SK-N-SH treated with all-trans-retinoic acid at 6 μM for 48 hours (cell line): Measurements from ENCODE around the gene HES3.

Source experiments
- ATAC-seq: fragments of 200-7000 bp; cut with Tn5 transposase; 3 replicates; pipeline ENCODE4 v1.9.1; 2020; ENCODE audit warnings: mild to moderate bottlenecking, moderate library complexity
- ARNTL ChIP-seq: fragments of 450-650 bp; formaldehyde crosslinking; IDR thresholded peaks from 2 replicates; pipeline ENCODE4 v1.5.0; 2020; ENCODE audit warnings: low read depth, mild to moderate bottlenecking, moderate library complexity, borderline replicate concordance
- BACH2 ChIP-seq: fragments of 250-450 bp; sonication (Bioruptor Pico); IDR thresholded peaks from 2 replicates; pipeline ENCODE4 v1.9.0; 2021; ENCODE audit warnings: mild to moderate bottlenecking, borderline replicate concordance
- CREB5 ChIP-seq: fragments of 250-450 bp; sonication (Bioruptor Pico); IDR thresholded peaks from 2 replicates; pipeline ENCODE4 v1.5.1; 2020; ENCODE audit warnings: low read depth, mild to moderate bottlenecking, moderate library complexity
- CSDC2 ChIP-seq: fragments of 250-450 bp; sonication (Bioruptor Pico); IDR thresholded peaks from 2 replicates; pipeline ENCODE4 v1.5.0; 2020; ENCODE audit warnings: mild to moderate bottlenecking, moderate library complexity
- CSRNP3 ChIP-seq: fragments of 250-450 bp; sonication (Bioruptor Pico); IDR thresholded peaks from 2 replicates; pipeline ENCODE4 v1.5.1; 2021; ENCODE audit warnings: mild to moderate bottlenecking, moderate library complexity
- ESRRG ChIP-seq: fragments of 250-450 bp; sonication (Bioruptor Pico); IDR thresholded peaks from 2 replicates; pipeline ENCODE4 v1.6.1; 2021; ENCODE audit warnings: mild to moderate bottlenecking
- GLIS3 ChIP-seq: fragments of 250-450 bp; sonication (Bioruptor Pico); IDR thresholded peaks from 2 replicates; pipeline ENCODE4 v1.5.0; 2020; ENCODE audit warnings: mild to moderate bottlenecking, moderate library complexity
- ISL1 ChIP-seq: fragments of 250-450 bp; sonication (Bioruptor Pico); IDR thresholded peaks from 2 replicates; pipeline ENCODE4 v2.1.2; 2022; ENCODE audit warnings: mild to moderate bottlenecking, moderate library complexity
- OSR1 ChIP-seq: fragments of 250-450 bp; sonication (Bioruptor Pico); IDR thresholded peaks from 2 replicates; pipeline ENCODE4 v1.8.0; 2022; ENCODE audit warnings: moderate library complexity, mild to moderate bottlenecking, inconsistent platforms
- PATZ1 ChIP-seq: fragments of 250-450 bp; sonication (Bioruptor Pico); IDR thresholded peaks from 2 replicates; pipeline ENCODE4 v1.8.0; 2020; ENCODE audit warnings: mild to moderate bottlenecking, moderate library complexity, borderline replicate concordance
- POU6F1 ChIP-seq: fragments of 250-450 bp; sonication (Bioruptor Pico); IDR thresholded peaks from 2 replicates; pipeline ENCODE4 v1.8.0; 2021; ENCODE audit warnings: low read depth, mild to moderate bottlenecking, moderate library complexity, borderline replicate concordance
- PPARA ChIP-seq: fragments of 250-450 bp; sonication (Bioruptor Pico); IDR thresholded peaks from 2 replicates; pipeline ENCODE4 v1.5.0; 2020; ENCODE audit warnings: mild to moderate bottlenecking, borderline replicate concordance
- RARB ChIP-seq: fragments of 250-450 bp; sonication (Bioruptor Pico); IDR thresholded peaks from 2 replicates; pipeline ENCODE4 v1.8.0; 2021; ENCODE audit warnings: mild to moderate bottlenecking, moderate library complexity
- SNAI2 ChIP-seq: fragments of 250-450 bp; sonication (Bioruptor Pico); IDR thresholded peaks from 2 replicates; pipeline ENCODE4 v1.5.0; 2020; ENCODE audit warnings: mild to moderate bottlenecking, moderate library complexity
- TCF4 ChIP-seq: fragments of 250-450 bp; sonication (Bioruptor Pico); IDR thresholded peaks from 2 replicates; pipeline ENCODE4 v1.8.0; 2021; ENCODE audit warnings: mild to moderate bottlenecking, moderate library complexity, borderline replicate concordance
- TOX ChIP-seq: fragments of 250-450 bp; sonication (Bioruptor Pico); IDR thresholded peaks from 2 replicates; pipeline ENCODE4 v1.8.0; 2021; ENCODE audit warnings: mild to moderate bottlenecking, moderate library complexity, borderline replicate concordance
- TSHZ2 ChIP-seq: fragments of 250-450 bp; sonication (Bioruptor Pico); IDR thresholded peaks from 2 replicates; pipeline ENCODE4 v1.5.0; 2020; ENCODE audit warnings: mild to moderate bottlenecking, moderate library complexity
- ZC3H10 ChIP-seq: fragments of 250-450 bp; sonication (Bioruptor Pico); IDR thresholded peaks from 2 replicates; pipeline ENCODE4 v1.5.1; 2021; ENCODE audit warnings: mild to moderate bottlenecking, moderate library complexity
- ZFP3 ChIP-seq: fragments of 250-450 bp; sonication (Bioruptor Pico); IDR thresholded peaks from 2 replicates; pipeline ENCODE4 v1.5.0; 2020; ENCODE audit warnings: mild to moderate bottlenecking, moderate library complexity
- ZFP30 ChIP-seq: fragments of 450-650 bp; formaldehyde crosslinking; IDR thresholded peaks from 2 replicates; pipeline ENCODE4 v1.5.0; 2022; ENCODE audit warnings: mild to moderate bottlenecking, moderate library complexity
- ZNF565 ChIP-seq: fragments of 450-650 bp; formaldehyde crosslinking; conservative IDR thresholded peaks from 2 replicates; pipeline ENCODE4 v1.5.0; 2020; ENCODE audit warnings: low read depth, mild to moderate bottlenecking, moderate library complexity
- ZNF70 ChIP-seq: fragments of 450-650 bp; formaldehyde crosslinking; IDR thresholded peaks from 2 replicates; pipeline ENCODE4 v1.5.0; 2020; ENCODE audit warnings: mild to moderate bottlenecking, moderate library complexity

The HES3 gene

GRCh38 chr1:6234502-6235295 is 9.3 kb upstream of the HES3 start:
- TF ChIP-seq ESRRG (CRISPR knock-in tag) (no peak), GLIS3 (CRISPR knock-in tag) (no peak), PPARA (CRISPR knock-in tag) (no peak), SNAI2 (no peak), ZFP3 (no peak), BACH2 (CRISPR knock-in tag) (no peak), ZNF70 (CRISPR knock-in tag) (no peak), ZFP30 (CRISPR knock-in tag) (no peak), PATZ1 (CRISPR knock-in tag) (no peak)
- ATAC-seq = peak; percentile 46

- ATAC-seq = no peak
- no peak for TF ChIP-seq TSHZ2 (CRISPR knock-in tag)
- no peak for TF ChIP-seq ZFP3
- no peak for TF ChIP-seq PPARA (CRISPR knock-in tag)
- TF ChIP-seq SNAI2 = no peak
- no peak for TF ChIP-seq OSR1 (CRISPR knock-in tag)
Observed at GRCh38 chr1:6235296-6235677, 8.7 kb upstream of the HES3 start.

- TF ChIP-seq PPARA (CRISPR knock-in tag) = no peak
- no peak for TF ChIP-seq OSR1 (CRISPR knock-in tag)
- TF ChIP-seq POU6F1 (CRISPR knock-in tag) = no peak
- TF ChIP-seq ARNTL (CRISPR knock-in tag) = no peak
- TF ChIP-seq PATZ1 (CRISPR knock-in tag) = no peak
- no peak for TF ChIP-seq BACH2 (CRISPR knock-in tag)
- TF ChIP-seq CREB5 (CRISPR knock-in tag) = no peak
- TF ChIP-seq SNAI2 = no peak
- TF ChIP-seq RARB (CRISPR knock-in tag) = no peak
- no peak for TF ChIP-seq TOX
- TF ChIP-seq CSDC2 (CRISPR knock-in tag) = no peak
- TF ChIP-seq ZFP30 (CRISPR knock-in tag) = no peak
- no peak for TF ChIP-seq ZNF565 (CRISPR knock-in tag)
- no peak for TF ChIP-seq GLIS3 (CRISPR knock-in tag)
- no peak for TF ChIP-seq ISL1 (CRISPR knock-in tag)
- TF ChIP-seq ZC3H10 (CRISPR knock-in tag) = no peak
- TF ChIP-seq TCF4 = no peak
- no peak for TF ChIP-seq ZNF70 (CRISPR knock-in tag)
- no peak for TF ChIP-seq ESRRG (CRISPR knock-in tag)
- no peak for TF ChIP-seq CSRNP3 (CRISPR knock-in tag)
- no peak for ATAC-seq
Observed at GRCh38 chr1:6237093-6237492, 6.9 kb upstream of the HES3 start.
